NOMO-1 treated with dmso at 0.1 percent for 144 hours (cell line): ENCODE data around the gene CNOT3.
A peak's percentile ranks its signal among the peaks of the same experiment; 100 is the strongest.
"Not testable (repeated sequence)": the region's sequence is repeated elsewhere in the genome, so short reads cannot be mapped to it uniquely, and the experiment has no call there.

Source experiments
- DNase-seq: peaks from one replicate; lab custom pipeline; 2025; ENCODE audit not compliant: unreplicated experiment; lab: John Stamatoyannopoulos, UW

CNOT3 gene

GRCh38 chr19:54169149-54169740 lies 31.7 kb downstream of the CNOT3 start:
- no peak for DNase-seq

GRCh38 chr19:54171736-54172431 lies 34.3 kb downstream of the CNOT3 start:
- not testable (repeated sequence) for DNase-seq

GRCh38 chr19:54172471-54173358 lies 35.2 kb downstream of the CNOT3 start, which contains the start of gene TMC4:
Gene TMC4, minus strand, starts transcription at chr19:54173160. Its CDS starts 43 bp downstream, at chr19:54173117.
- DNase-seq: no peak

GRCh38 chr19:54173359-54173699 lies 35.8 kb downstream of the CNOT3 start:
- no peak for DNase-seq

GRCh38 chr19:54173951-54174834 lies 36.6 kb downstream of the CNOT3 start:
- no peak for DNase-seq

- no peak for DNase-seq
Observed at GRCh38 chr19:54178581-54179261, 41.2 kb downstream of the CNOT3 start.

- DNase-seq: no peak
Observed at GRCh38 chr19:54179262-54179852, 41.8 kb downstream of the CNOT3 start.

GRCh38 chr19:54179921-54180461 lies 42.4 kb downstream of the CNOT3 start:
- DNase-seq: no peak

GRCh38 chr19:54180691-54181091 lies 43.1 kb downstream of the CNOT3 start:
- no peak for DNase-seq

GRCh38 chr19:54181894-54182293 lies 44.3 kb downstream of the CNOT3 start:
- DNase-seq: not testable (repeated sequence)

GRCh38 chr19:54183431-54183830 lies 45.9 kb downstream of the CNOT3 start:
- no peak for DNase-seq

- DNase-seq: no peak
Observed at GRCh38 chr19:54186351-54186750, 48.8 kb downstream of the CNOT3 start.

GRCh38 chr19:54186934-54187381 lies 49.4 kb downstream of the CNOT3 start:
- DNase-seq: no peak

- DNase-seq: peak; percentile 48
Observed at GRCh38 chr19:54188215-54188871, 50.8 kb downstream of the CNOT3 start.

- no peak for DNase-seq
Observed at GRCh38 chr19:54189145-54189734, 51.7 kb downstream of the CNOT3 start, which contains the start of gene MBOAT7. Gene MBOAT7, minus strand, starts transcription at chr19:54189580. Its CDS starts 1,072 bp downstream, at chr19:54188508.

- peak; percentile 100 for DNase-seq
Observed at GRCh38 chr19:54189735-54190502, 52.4 kb downstream of the CNOT3 start.

GRCh38 chr19:54190503-54191010 lies 53.0 kb downstream of the CNOT3 start:
- DNase-seq: peak; percentile 100
